ENCODE results near the gene LRP1B.
"Not testable (repeated sequence)": the region's sequence is repeated elsewhere in the genome, so short reads cannot be mapped to it uniquely, and the experiment has no call there.

Gene LRP1B

GRCh38 chr2:140654565-140654964, 1476.3 kb downstream of the LRP1B start:
- no peak for DNase-seq

GRCh38 chr2:140650825-140651224, 1480.0 kb downstream of the LRP1B start:
- DNase-seq = no peak

GRCh38 chr2:140650134-140650533, 1480.7 kb downstream of the LRP1B start:
- DNase-seq = not testable (repeated sequence)

- DNase-seq = no peak
These were observed 1482.4 kb downstream of the LRP1B start for GRCh38 chr2:140648393-140648792.

DNA sequence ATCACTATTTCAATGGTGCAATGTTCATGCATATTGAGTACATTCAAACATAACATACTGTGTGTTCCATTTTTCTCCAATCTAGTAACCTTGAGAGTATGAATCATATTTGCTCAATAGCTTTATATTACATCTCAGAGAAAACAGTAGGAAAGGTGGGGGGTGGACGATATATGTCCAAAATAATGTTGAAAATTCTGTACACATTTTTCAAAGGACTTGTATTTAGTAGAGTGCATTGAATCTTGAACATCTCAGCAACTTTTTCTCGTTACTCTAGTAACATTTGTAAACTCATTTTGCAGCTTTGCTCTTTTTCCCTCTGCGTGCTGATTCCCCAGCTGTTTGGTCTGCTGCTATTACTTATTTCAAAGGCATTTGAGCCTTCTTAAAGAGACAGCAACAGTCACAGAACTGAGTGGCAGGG, 1487.0 kb downstream of the LRP1B start:
- peak in 1 of 3 experiments; percentile 1 for DNase-seq

DNA sequence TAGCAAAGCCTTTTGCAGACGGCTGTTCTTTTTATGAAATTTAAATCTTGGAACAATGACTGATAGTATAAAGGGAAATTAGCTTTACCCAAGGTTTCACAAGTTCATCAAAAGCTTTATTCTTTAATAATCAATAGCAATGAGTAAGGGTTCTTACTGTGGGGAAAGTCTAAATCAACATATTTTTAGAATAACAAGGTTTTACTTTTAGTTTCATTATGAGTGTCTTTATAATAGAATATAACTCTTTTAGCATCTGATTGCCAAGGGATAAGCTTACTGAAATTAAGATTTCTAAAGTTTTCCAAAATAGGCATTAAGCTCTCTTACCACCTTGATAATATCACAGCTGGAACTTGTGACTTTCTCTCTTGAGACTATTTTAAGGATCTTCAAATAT, 1489.7 kb downstream of the LRP1B start:
- no peak for DNase-seq

GRCh38 chr2:140639628-140640027, 1491.2 kb downstream of the LRP1B start:
- no peak for DNase-seq

DNA sequence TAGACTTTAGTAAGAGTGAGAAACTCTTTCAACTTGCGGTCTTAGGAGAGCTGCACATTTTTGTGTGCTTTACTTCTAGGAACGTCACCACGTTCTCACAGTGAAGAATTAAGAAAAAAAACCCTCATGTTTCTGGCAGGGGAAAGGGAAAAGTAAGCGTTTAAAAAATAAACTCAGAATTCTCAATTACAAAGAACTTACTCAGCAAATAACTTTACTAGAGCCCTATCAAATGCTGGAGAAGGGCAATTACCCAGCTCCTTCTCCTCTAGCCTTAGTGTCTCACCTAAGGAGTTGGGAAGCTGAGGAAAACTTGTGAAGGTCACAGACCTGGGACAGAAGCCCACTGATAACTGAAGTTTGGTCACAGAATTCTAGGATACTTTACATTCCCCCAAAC, 1500.3 kb downstream of the LRP1B start:
- no peak for DNase-seq

GRCh38 chr2:140627885-140628284, 1502.9 kb downstream of the LRP1B start:
- DNase-seq = no peak

DNA sequence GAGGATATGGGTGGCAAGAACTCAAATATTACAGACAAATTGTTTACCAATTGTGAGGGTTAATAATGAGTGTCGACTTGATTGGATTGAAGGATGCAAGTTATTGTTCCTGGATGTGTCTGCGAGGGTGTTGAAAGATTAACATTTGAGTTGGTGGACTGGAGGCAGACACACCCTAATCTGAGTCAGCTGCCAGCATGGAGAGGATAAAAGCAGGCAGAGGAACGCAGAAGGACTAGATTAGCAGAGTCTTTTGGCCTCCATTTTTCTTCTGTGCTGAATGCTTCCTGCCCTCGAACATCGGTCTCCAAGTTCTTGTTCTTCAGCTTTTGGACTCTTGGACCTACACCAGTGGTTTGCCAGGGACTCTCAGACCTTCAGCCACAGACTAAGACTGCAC, 1503.7 kb downstream of the LRP1B start:
- DNase-seq = no peak

- peak in 1 of 3 experiments; percentile 19 for DNase-seq
These were observed 1506.6 kb downstream of the LRP1B start for GRCh38 chr2:140624200-140624599.

- peak in 1 of 3 experiments; percentile 45 for DNase-seq
These were observed 1509.0 kb downstream of the LRP1B start for GRCh38 chr2:140621583-140622362.

DNA sequence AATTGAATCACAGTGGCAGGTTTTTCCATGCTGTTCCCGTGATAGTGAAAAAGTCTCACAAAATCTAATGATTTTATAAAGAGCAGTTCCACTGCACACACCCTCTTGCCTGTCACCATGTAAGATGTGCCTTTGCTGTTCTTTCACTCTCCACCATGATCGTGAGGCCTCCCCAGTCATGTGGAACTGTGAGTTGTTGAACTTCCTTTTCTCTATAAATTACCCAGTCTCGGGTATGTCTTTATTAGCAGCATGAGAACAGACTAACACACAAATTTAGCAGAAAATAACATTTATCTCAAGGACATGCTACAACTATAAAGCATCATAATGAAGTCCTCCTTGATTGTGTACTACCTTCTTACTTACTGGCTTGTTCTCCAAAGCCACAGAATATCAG, 1526.0 kb downstream of the LRP1B start:
- DNase-seq = no peak

DNA sequence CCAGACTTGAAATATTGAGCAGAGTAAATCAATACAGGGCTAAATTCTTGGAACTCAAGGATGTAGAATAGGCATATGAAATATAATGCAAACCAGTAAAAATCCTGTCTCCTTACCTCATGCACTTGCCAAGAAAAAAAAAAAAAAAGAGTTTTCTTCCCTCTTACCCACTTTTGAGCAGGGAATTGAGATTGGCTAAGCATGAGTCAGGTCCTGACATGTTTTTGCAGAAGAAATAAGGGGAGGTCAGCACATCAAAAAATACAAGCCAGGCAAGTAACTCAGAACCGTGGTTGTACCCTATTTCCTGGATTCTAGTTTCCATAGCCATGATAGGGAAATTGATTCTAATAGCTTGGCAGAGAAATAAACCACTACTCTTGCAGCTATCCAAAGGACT, 1526.7 kb downstream of the LRP1B start:
- no peak for DNase-seq

DNA sequence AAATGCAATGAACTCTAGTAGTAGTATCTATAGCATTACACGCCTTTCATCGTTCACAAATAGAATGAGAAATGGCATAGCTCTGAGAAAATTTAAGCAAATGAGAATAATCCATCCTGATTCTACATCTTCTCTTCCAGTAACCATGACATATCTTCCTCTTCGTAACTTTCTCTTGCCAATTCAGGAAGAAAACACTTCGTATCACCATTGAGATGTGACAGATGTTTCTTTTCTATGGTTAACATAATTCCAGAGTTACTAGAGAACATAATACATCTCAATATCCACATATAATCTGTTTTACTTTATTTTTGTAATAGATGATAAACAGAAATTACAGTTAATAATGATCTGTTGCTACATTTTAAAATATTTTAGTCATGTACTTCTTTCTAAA, 1527.4 kb downstream of the LRP1B start:
- no peak for DNase-seq

DNA sequence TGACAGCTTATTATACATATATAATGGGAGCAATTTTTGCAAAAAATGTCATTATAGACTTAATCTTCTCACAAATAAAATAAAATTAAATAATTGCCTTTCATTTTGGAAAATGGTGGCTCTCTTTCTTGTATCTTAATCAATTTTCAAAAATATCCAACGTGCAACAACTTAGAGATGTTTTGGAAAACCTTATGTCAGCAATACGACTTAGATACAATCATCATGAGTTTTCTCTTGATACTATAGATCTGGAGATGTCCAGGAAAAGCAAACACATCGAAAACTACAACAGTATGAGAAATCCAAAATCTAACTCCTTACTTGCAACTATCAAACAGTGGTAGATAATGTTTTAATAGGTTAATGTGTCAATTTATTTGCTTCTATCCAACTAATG, 1529.0 kb downstream of the LRP1B start:
- DNase-seq = no peak

- DNase-seq = no peak
These were observed 1529.5 kb downstream of the LRP1B start for GRCh38 chr2:140601342-140601741.

DNA sequence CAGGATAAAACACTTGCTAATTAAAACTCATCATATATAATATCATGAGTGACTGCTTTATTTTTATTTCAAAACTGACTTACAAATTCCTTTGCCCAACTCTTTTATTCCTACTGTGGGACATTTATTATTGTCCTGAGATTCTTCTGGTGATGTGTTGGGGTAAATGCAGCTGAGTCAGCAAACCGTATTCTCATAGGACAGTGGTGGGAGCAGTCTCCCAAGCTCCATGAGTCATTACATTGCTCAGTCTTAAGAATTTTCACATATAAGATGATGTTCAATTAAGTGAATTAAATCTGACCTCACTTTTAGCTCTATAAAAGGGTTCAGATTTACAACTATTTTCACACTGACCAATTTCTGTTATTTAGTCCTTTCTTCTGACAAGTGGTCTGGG, 1530.7 kb downstream of the LRP1B start:
- DNase-seq = no peak

GRCh38 chr2:140597836-140598235, 1533.0 kb downstream of the LRP1B start:
- no peak for DNase-seq

- DNase-seq = no peak
These were observed 1533.6 kb downstream of the LRP1B start for GRCh38 chr2:140597205-140597604.

DNA sequence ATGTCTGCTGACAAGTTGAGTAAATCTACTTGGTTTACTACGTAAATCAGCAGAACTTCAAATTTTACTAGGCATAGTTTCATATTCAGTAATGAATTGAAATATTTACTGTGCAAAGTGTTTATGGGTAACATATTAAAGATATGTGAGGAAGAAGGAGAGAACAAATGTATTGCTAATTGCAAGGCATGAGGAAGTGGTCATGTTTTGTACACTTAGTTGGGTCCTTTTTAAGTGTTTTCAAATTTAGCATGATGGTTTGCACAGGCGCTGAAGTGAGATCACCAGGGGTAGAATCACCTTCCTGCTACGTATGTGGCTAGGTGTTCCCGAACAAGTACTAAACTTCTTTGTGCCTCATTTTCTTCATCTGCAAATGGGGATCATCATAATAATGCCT, 1534.4 kb downstream of the LRP1B start:
- no peak for DNase-seq

- no peak for DNase-seq
These were observed 1535.7 kb downstream of the LRP1B start for GRCh38 chr2:140595107-140595506.

- peak in 1 of 3 experiments; percentile 67 for DNase-seq
These were observed 1537.7 kb downstream of the LRP1B start for GRCh38 chr2:140593132-140593531.

GRCh38 chr2:140589696-140590095, 1541.1 kb downstream of the LRP1B start:
- DNase-seq = no peak

- DNase-seq = no peak
These were observed 1541.5 kb downstream of the LRP1B start for GRCh38 chr2:140589273-140589672.
